Ramos (cell line): Measurements from ENCODE around the gene AURKA.

Experiments
- in situ Hi-C: fragments of 300-500 bp; cut with MboI; formaldehyde crosslinking; loops from one replicate; pipeline ENCODE4 v1.14.3; 2022; ENCODE audit warnings: low sequenced_read_pairs; ENCODE audit not compliant: unreplicated experiment

Gene AURKA

GRCh38 chr20:56392132-56392880 lies at the start of gene AURKA, which contains the start of gene CSTF1:
Gene AURKA, minus strand, starts transcription at chr20:56392215. Its CDS starts 4,018 bp downstream, at chr20:56388197.
Gene CSTF1, plus strand, starts transcription at chr20:56392645. Its CDS starts 2,908 bp downstream, at chr20:56395553.
- in situ Hi-C loops = no loop called here

- in situ Hi-C loops = no loop called here
These were observed 48.5 kb upstream of the AURKA start for GRCh38 chr20:56440346-56441007.

- in situ Hi-C loops = no loop called here
These were observed 47.8 kb upstream of the AURKA start for GRCh38 chr20:56439771-56440291.

- in situ Hi-C loops = no loop called here
These were observed 46.3 kb upstream of the AURKA start for GRCh38 chr20:56438284-56438683.

DNA sequence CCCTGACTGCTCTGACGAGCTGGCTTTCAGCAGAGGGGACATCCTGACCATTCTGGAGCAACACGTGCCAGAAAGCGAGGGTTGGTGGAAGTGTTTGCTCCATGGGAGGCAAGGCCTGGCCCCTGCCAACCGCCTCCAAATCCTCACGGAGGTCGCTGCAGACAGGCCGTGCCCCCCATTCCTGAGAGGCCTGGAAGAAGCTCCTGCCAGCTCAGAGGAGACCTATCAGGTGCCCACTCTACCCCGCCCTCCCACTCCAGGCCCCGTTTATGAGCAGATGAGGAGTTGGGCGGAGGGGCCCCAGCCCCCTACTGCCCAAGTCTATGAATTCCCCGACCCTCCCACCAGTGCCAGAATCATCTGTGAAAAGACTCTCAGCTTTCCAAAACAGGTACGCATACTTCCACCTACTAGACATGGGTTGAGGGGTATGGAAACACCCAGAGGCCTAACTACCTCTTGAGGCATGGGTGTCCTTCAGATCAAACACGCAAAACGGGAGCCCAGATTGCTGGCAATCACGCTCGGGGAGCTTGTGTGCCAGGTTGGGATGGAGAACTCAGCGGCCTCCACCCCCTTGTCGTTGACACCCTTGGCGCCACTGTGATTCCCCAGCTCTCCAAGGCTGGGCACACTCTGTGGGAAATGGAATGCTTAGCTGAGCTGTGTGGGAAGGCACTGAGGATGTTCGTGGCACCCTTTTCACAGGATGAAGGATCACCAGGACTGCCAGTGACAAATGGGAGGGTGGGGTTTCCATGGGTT lies 45.4 kb upstream of the AURKA start:
- in situ Hi-C loops = no loop called here

DNA sequence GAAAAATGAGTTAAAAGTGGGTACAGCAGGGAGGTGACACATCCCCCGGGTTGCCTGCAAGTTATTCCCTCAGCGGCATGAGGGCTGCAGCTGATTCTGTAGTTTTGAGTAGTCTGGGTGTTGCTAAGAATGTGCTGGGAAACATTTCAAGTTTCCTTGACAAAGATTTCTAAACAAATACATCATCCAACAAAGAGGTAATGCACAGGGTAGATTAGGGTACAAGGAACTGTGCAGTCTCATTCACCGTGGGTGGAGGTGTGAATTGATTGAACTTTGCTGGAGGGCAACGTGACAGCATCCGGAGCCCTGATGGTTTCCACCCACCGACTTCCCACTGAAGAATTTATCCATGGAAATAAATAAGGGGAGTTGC lies 41.9 kb upstream of the AURKA start:
- in situ Hi-C loops = no loop called here

- in situ Hi-C loops = no loop called here
These were observed 41.3 kb upstream of the AURKA start for GRCh38 chr20:56433221-56433879.

GRCh38 chr20:56431471-56431870 lies 39.5 kb upstream of the AURKA start:
- in situ Hi-C loops = no loop called here

DNA sequence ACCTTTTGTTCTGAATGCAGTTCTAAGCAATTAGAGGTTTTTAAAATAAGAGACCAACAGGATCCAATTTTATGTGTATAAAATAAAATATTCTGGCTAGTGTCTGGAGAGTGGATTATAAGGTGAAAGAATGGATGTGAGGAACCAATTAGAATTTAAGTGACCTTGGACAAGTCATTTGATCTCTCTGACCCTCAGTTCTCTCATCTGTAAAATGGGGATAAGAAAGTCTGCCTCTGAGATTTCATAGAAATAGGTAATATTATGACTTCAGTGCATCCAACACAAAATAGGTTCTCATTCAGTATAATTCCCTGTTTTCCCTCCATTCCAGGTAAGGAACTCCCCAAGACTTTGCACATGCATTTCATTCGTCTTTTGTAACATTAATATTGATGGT lies 38.9 kb upstream of the AURKA start:
- in situ Hi-C loops = no loop called here

GRCh38 chr20:56430461-56430860 lies 38.4 kb upstream of the AURKA start:
- in situ Hi-C loops = no loop called here

- in situ Hi-C loops = no loop called here
These were observed 37.9 kb upstream of the AURKA start for GRCh38 chr20:56429941-56430340.

GRCh38 chr20:56429502-56429901 lies 37.5 kb upstream of the AURKA start:
- in situ Hi-C loops = no loop called here

DNA sequence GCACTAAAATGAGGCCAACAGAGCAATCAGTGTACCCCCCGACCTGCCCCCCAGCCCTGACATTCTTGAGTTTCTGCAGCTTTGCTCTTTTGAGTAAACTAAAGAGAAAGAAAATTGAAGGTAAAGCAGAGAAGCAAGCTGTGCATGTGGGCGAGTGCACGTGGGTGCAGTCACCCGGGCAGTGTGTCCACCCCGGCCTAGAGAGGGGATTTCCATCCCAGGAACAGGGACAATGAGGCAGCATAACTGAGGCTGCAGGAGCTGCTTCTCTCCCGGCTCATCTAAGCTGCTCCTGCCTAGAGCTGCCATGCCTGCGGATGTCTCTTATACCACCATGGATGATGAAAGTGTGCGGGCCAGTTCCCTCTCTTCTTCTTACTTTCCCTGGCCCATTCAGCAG lies 36.9 kb upstream of the AURKA start:
- in situ Hi-C loops = no loop called here

- in situ Hi-C loops = no loop called here
These were observed 36.4 kb upstream of the AURKA start for GRCh38 chr20:56428410-56428809.

GRCh38 chr20:56427797-56428196 lies 35.8 kb upstream of the AURKA start:
- in situ Hi-C loops = no loop called here

DNA sequence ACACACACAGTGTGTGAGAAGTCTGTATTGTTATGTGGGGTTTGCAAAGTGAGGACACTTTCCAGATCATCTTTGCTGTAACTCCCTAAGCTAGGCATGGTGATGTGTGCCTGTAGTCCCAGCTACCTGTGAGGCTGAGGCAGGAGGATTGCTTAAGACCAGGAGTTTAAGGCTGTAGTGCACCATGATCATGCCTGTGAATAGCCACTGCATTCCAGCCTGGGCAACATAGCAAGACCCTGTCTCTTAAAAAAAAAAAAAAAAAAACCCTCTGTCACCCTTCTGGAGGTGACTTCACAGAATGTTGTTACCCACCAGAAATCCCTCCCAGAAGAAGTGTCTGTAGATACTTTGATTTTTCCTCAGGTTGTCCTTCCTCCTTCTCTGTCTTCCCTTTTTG lies 34.9 kb upstream of the AURKA start:
- in situ Hi-C loops = no loop called here

DNA sequence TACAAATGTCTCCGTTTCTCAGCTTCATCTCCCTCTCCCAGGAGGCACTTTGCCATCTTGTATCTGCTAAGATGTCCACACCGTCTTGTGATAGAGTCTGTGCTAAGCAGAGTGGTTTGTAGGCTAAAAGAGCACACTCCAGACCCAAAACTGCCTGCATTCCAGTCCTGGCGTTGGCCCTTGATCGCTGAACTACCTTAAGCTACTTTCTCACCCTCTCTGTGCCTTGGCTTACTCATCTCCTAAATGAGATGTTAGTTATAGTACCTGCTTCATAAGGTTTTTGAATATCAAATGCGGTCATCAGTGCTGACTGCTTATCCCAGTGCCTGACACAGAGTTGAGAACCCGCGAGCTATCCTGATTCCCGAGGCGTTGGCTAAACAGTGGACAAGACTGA lies 34.0 kb upstream of the AURKA start:
- in situ Hi-C loops = no loop called here

DNA sequence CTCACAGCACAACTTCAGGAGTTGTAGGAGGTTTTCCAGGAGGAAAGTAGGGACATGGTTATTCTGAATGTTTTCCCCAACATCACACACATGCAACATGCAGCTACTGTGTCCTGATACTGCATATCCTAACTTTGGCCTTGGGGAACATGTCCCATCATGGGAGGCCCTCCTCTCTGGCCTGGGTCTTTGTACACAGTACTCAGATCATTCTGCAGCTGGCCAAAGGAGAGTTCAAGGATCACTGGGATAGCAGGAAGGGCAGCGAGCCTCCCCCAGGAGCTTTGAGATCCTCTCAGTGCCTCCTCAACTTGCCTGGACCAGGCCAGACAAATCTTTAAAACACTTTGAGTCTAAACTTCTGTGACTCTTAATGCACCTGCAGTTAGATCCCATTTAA lies 32.9 kb upstream of the AURKA start:
- in situ Hi-C loops = no loop called here

GRCh38 chr20:56423886-56424285 lies 31.9 kb upstream of the AURKA start:
- in situ Hi-C loops = no loop called here

GRCh38 chr20:56423211-56423610 lies 31.2 kb upstream of the AURKA start:
- in situ Hi-C loops = no loop called here
